ENCODE data around the gene ATG4C.

ATG4C gene

GRCh38 chr1:62844030-62844429 is 60.1 kb downstream of the ATG4C start:
- ATAC-seq = no peak

- ATAC-seq = no peak
These were observed 65.1 kb downstream of the ATG4C start for GRCh38 chr1:62849031-62849430.

- ATAC-seq = no peak
These were observed 68.3 kb downstream of the ATG4C start for GRCh38 chr1:62852253-62852652.

GRCh38 chr1:62856960-62857359 is 73.0 kb downstream of the ATG4C start:
- no peak for ATAC-seq

GRCh38 chr1:62869217-62869754 is 85.4 kb downstream of the ATG4C start:
- no peak for ATAC-seq

GRCh38 chr1:62870148-62870547 is 86.2 kb downstream of the ATG4C start:
- no peak for ATAC-seq

- no peak for ATAC-seq
These were observed 91.7 kb downstream of the ATG4C start for GRCh38 chr1:62875676-62876075.

- no peak for ATAC-seq
These were observed 92.6 kb downstream of the ATG4C start for GRCh38 chr1:62876535-62876934.

GRCh38 chr1:62877579-62877978 is 93.6 kb downstream of the ATG4C start:
- no peak for ATAC-seq

- ATAC-seq = no peak
These were observed 96.0 kb downstream of the ATG4C start for GRCh38 chr1:62879962-62880361.

- no peak for ATAC-seq
These were observed 98.5 kb downstream of the ATG4C start for GRCh38 chr1:62882201-62883104.

- no peak for ATAC-seq
These were observed 100.3 kb downstream of the ATG4C start for GRCh38 chr1:62884156-62884740.

GRCh38 chr1:62887799-62888507 is 104.0 kb downstream of the ATG4C start:
- ATAC-seq = no peak

GRCh38 chr1:62891956-62892562 is 108.1 kb downstream of the ATG4C start:
- no peak for ATAC-seq

GRCh38 chr1:62897788-62898187 is 113.9 kb downstream of the ATG4C start:
- ATAC-seq = no peak

- ATAC-seq = no peak
These were observed 116.6 kb downstream of the ATG4C start for GRCh38 chr1:62900566-62900965.

GRCh38 chr1:62901650-62902049 is 117.7 kb downstream of the ATG4C start:
- ATAC-seq = no peak

- no peak for ATAC-seq
These were observed 119.6 kb downstream of the ATG4C start for GRCh38 chr1:62903522-62903921.

GRCh38 chr1:62903982-62904855 is 120.3 kb downstream of the ATG4C start:
- ATAC-seq = no peak

GRCh38 chr1:62904856-62905225 is 120.9 kb downstream of the ATG4C start:
- no peak for ATAC-seq

GRCh38 chr1:62905309-62905708 is 121.4 kb downstream of the ATG4C start:
- no peak for ATAC-seq

- no peak for ATAC-seq
These were observed 121.9 kb downstream of the ATG4C start for GRCh38 chr1:62905872-62906271.
